ENCODE measurements around the gene PAXX. TPM values are rescaled to one million over a fixed set of nuclear protein-coding genes. Genes with fewer than 3 reads are reported as not detected.
"Not testable (repeated sequence)": the region's sequence is repeated elsewhere in the genome, so short reads cannot be mapped to it uniquely, and the experiment has no call there.

PAXX gene
- total RNA-seq, 1 donor from 2014 or later, result 51.4 TPM

DNA sequence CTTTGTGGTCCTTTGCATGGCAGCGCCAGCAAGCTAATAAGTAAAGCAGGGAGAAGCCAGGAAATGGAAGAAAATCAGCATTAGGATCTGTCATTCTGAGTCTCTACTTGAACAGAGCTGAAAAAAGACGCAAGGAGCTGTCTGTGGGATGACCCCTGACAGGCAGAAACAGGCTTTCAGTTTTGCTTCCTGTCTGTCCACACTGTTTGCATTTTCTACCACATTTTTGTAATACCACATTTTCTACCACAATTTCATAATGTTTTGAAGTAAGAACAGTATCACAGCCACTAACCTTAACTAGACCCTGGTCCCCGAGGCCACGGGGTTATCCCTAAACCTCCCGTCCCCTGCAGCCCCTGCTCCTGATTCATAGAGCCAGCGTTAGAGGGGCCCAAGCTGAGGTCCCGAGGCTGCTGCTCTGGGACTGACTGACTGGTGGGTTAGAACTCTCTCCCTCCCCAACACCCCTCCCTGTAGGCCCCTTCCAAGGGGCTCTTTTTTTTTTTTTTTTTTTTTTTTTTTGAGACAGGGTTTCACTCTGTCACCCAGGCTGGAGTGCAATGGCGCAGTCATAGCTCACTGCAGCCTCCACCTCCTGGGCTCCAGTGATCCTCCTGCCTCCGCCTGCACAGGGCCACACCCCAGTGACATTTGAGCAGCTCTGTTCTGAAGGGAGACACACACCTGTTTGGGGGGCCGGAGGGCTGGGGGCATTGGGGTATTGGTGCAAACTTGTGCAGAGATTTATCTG, 8.1 kb downstream of the PAXX start:
- no peak for DNase-seq (ENCODE audit: extremely low spot score, unreplicated experiment)
- no peaks in the 10 kb centered on the region for H3K9me3 Mint-ChIP-seq (ENCODE audit: unreplicated experiment)
- no peaks in the 10 kb centered on the region for H3K27me3 Mint-ChIP-seq (ENCODE audit: unreplicated experiment)
- H3K4me1 Mint-ChIP-seq (ENCODE audit: unreplicated experiment), result peaks cover 39% of the 10 kb centered on the region
- H3K36me3 Mint-ChIP-seq (ENCODE audit: unreplicated experiment), result no peaks in the 10 kb centered on the region
- no peak for TF ChIP-seq CTCF (IDR thresholded peaks at IDR 0.05)
- H3K4me3 Mint-ChIP-seq (ENCODE audit: unreplicated experiment), result no peak overlapping the region
- H3K27ac Mint-ChIP-seq (ENCODE audit: unreplicated experiment), result peak overlapping the region; percentile 74

DNA sequence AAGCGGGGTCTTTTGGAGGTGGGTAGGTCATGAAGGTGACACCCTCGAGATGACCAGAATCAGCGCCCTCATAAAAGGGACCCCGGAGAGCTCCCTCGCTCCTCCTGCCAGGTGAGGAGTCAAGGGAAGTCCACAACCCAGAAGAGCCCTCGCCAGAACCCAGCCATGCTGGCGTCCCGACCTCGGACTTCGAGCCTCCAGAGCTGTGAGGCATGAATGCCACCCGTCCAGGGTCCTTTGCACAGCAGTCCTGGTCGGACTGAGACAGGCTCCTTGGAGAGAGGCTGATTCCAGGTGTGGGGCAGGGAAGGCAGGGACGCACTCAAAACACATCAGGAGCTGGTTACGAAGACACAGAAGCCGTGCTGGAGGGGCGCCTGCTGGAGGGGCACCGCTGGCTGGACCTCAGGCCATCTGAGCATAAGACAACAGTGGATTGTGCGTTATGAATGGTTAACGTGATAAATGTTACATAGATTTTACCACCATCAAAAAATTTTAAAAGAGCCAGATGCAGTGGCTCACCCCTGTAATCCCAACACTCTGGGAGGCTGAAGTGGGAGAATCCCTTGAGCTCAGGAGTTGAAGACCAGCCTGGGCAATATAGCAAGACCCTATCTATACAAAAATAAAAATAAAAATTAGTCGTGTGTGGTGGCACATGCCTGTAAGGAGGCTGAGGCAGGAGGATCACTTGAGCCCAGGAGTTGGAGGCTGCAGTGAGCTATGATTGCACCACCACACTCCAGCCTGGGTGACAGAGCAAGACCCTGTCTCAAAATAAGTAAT, 9.8 kb downstream of the PAXX start:
- no peaks in the 10 kb centered on the region for H3K36me3 Mint-ChIP-seq (ENCODE audit: unreplicated experiment)
- no peaks in the 10 kb centered on the region for H3K9me3 Mint-ChIP-seq (ENCODE audit: unreplicated experiment)
- TF ChIP-seq CTCF (IDR thresholded peaks at IDR 0.05), result no peak
- DNase-seq (ENCODE audit: extremely low spot score, unreplicated experiment), result no peak
- peaks cover 35% of the 10 kb centered on the region for H3K4me1 Mint-ChIP-seq (ENCODE audit: unreplicated experiment)
- no peak overlapping the region for H3K27ac Mint-ChIP-seq (ENCODE audit: unreplicated experiment)
- H3K4me3 Mint-ChIP-seq (ENCODE audit: unreplicated experiment), result no peak overlapping the region
- H3K27me3 Mint-ChIP-seq (ENCODE audit: unreplicated experiment), result no peaks in the 10 kb centered on the region

- DNase-seq (ENCODE audit: extremely low spot score, unreplicated experiment), result no peak
- Mint-ChIP-seq H3K4me3 (ENCODE audit: unreplicated experiment) (no peak overlapping the region), H3K27me3 (ENCODE audit: unreplicated experiment) (no peaks in the 10 kb centered on the region), H3K36me3 (ENCODE audit: unreplicated experiment) (no peaks in the 10 kb centered on the region), H3K4me1 (ENCODE audit: unreplicated experiment) (peaks cover 31% of the 10 kb centered on the region), H3K9me3 (ENCODE audit: unreplicated experiment) (no peaks in the 10 kb centered on the region), H3K27ac (ENCODE audit: unreplicated experiment) (no peak overlapping the region)
- TF ChIP-seq CTCF (IDR thresholded peaks at IDR 0.05), result no peak
Measured at GRCh38 chr9:137002646-137003041, 10.4 kb downstream of the PAXX start.

GRCh38 chr9:137004285-137004684, 12.1 kb downstream of the PAXX start:
- DNase-seq (ENCODE audit: extremely low spot score, unreplicated experiment); H3K27me3 Mint-ChIP-seq (ENCODE audit: unreplicated experiment); H3K9me3 Mint-ChIP-seq (ENCODE audit: unreplicated experiment); H3K4me3 Mint-ChIP-seq (ENCODE audit: unreplicated experiment); H3K36me3 Mint-ChIP-seq (ENCODE audit: unreplicated experiment); H3K27ac Mint-ChIP-seq (ENCODE audit: unreplicated experiment): not testable (repeated sequence)
- peak; percentile 57 for TF ChIP-seq CTCF (IDR thresholded peaks at IDR 0.05)
- peaks cover 15% of the 10 kb centered on the region for H3K4me1 Mint-ChIP-seq (ENCODE audit: unreplicated experiment)
